C1 segment of cervical spinal cord (tissue), 14 donors: ENCODE results near the gene KIF26B.
"Not testable (repeated sequence)": the region's sequence is repeated elsewhere in the genome, so short reads cannot be mapped to it uniquely, and the experiment has no call there.

Experiments
- DNase-seq, 14 donors: peaks; one replicate each; lab custom pipeline; 2025; lab: John Stamatoyannopoulos, UW

KIF26B gene

DNA sequence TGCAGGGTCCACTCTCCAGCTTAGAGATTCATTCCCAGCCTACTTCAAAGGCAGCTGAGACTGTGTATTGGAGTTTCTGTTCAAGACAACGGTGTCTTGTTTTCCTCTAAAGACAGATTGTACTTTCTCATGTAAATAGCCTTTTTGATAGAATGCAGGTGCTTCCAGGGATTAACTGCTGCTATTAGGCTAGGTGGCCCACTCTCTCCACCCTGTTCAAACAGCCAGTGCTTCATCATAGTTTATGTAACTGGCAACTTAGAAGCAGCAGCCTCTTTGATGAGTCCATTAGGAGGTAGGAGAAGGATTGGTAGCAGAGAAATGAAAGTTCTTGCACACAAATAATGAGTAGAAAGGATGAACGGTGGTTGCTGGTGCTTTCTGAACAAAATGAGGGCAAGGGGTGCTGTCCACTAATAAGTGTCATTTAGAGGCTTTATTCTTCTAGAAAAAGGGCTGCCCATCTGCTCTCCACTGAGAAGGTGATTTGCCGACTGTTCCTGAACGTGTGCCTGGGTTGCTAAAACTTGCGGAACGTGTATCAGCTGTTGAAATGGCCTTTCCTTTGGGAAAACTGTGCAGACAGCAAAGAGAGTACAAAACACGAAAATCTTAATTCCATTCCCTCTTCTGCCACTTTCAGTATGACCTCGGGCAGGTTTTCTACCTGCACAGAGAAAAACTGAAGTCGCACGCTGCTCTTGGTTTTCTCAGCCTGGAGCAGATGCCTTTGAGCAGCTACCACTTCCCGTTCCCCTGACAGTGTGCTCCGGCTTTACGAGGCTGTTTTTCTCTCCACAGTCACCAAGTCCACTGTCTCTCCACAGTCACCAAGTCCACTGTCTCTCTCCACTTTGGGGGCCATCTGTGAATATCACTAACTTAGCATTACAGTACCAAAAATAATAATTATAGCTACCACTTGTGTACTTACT is 228.9 kb downstream of the KIF26B start:
- DNase-seq: peak in 1 of 14 donors; percentile 67

DNA sequence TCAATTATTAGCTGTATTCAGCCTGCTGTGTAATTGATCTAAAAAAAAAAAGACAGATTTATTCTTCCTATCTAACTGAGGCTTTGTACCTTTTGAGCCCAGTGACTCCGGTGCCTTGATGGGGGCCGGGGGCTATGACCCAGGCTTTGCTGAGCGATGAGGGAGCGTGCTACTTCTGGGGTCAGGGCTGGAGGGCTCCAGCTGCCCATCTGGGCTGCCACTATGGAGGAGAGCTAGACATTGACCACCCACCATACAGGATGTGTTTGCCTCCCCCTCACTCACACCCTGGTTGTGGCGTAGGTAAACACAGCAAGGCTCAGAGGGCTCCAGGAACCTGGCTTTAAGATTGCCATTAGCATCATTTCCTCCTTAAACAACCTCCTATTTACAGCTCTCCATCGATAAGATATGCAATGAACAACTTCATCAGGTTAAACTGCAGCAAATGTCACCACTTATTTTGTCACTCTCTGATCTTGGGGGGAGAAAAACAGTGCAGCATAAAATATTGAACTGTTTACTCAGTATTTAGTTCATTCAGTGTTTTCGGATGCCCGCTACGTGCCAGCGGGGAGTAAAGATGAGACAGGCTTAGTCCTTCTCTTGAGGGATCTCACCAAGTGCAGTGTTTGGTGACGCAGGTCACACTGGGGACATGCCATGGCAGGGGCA is 231.6 kb downstream of the KIF26B start:
- no peak for DNase-seq

- DNase-seq: no peak
Observed at GRCh38 chr1:245388687-245389086, 233.9 kb downstream of the KIF26B start.

DNA sequence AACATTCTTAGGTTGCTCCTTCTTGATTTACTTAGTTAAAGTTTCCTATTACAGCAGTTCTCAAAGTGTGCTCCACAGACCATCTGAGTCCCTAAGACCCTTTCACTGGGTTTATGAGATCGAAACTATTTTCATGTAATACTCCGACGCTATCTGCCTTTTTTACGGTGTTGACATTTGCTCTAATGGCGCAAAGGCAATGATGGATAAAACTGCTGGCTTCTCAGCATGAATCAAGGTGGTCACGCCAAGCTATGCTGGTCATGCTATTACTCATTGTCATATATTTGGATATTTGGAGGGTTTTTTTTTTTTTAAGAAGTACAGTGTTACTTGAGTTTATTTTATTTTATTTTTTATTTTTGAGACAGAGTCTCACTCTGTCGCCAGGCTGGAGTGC is 235.1 kb downstream of the KIF26B start:
- DNase-seq: no peak

DNA sequence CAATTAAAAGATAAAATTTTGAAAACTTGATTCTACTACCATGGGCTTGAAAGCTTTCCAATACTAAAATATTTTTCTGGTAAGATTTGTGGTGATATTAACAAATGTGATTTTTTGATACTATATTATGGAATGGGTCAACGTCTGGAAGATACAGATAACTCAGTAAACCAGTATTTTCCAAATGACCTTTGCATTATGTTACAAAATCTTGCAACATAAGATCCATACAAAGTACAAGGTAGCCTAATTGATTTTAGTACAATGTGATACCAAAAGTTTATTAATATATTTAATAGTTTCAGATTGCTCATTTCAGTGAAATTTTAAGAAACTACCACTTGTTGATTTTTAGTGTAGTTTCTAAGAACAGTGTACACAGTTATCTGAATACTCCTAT is 236.2 kb downstream of the KIF26B start:
- DNase-seq: no peak

- DNase-seq: no peak
Observed at GRCh38 chr1:245393694-245394093, 238.9 kb downstream of the KIF26B start.

DNA sequence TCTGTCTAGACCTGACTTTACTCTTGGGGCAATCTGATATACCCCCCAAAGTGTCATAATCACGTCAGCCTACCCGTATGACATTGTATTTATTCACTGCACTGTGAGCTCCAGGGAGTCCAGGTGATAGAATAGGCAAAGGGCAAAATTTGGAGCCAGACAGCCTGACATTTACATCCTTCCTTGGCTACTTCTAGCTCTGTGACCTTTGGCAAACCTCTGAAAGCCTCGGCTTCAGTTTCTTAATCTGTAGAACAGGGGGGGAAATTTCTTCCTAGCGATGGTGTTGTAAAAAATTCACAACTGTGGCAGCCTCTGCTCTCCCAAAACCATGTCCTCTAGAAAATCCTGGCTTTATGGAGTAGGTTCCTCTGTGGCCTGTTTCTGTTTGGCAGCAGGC is 240.9 kb downstream of the KIF26B start:
- no peak for DNase-seq

GRCh38 chr1:245396615-245397014 is 241.8 kb downstream of the KIF26B start:
- no peak for DNase-seq

DNA sequence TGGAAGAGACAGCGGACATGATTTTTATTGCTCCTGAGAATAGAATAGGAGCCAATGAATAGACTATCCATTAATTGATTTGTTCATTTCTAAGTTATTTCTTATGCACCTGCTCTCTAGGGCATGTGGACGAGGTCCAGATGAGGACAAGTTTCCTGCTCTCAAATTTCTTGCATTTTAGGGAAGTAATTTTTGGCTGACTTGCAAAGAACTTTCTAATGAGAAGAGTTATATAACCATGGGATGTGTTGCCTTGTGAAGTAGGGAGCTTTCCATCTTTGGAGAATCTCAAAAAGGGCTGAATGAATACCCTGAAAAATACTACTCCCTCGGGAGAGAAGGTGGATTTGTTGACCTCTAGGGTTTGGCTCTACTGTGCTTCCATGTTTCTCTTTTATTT is 243.0 kb downstream of the KIF26B start:
- no peak for DNase-seq

GRCh38 chr1:245398180-245398579 is 243.4 kb downstream of the KIF26B start:
- DNase-seq: no peak

DNA sequence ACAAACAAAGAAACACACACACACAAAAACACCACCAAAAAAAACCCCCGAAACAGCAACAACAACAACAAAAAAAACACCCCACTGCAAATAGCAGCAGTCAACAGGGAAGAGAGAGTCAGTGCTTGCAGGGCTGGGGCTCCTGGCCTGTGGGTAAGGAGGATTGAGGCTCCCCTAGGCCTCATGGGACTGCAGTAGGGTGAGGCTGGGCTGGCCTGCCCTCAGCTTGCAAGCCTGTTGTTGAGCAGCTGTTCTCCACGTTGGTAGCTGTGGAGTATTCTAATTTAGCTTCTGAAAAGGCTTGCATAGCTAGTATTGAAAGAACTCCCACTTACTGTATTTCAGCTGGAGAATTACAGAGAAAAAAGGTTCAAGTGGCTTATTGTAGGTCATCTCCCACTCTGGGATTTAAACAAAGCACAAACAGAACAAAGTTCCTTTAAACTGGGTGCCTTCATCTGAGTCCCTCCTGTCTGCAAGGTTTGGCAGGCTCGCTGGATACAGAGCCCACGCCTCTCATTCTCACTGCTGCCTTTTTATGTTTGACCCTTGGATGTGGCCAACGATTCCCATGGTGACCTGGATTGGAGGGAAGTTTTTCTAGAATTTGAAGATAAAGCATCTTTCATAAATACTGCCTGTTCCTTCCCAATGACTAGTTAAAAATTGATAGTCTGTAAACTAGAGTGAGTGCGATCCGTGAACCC is 247.2 kb downstream of the KIF26B start:
- DNase-seq: no peak

- not testable (repeated sequence) for DNase-seq
Observed at GRCh38 chr1:245402998-245403397, 248.2 kb downstream of the KIF26B start.

DNA sequence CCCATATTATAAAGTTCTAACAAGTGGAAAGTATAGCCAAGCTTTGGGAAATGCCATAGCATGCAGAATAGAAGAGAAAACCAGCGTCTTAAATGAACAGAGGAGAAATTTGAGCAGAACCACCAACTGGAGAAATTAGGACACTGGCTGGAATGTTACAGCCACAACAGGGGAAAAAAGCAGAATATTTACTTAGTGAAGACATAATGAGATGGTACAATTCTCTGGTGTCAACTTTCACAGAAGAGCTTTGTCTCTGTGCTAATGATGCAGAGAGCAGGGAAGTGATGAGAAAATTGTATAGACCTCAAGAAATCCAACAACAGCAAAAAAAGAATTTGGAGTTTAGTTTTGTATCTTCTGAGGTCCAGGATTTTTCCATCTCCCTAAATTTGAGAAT is 249.7 kb downstream of the KIF26B start:
- DNase-seq: no peak

- DNase-seq: no peak
Observed at GRCh38 chr1:245404952-245405351, 250.2 kb downstream of the KIF26B start.

GRCh38 chr1:245406426-245406825 is 251.6 kb downstream of the KIF26B start:
- no peak for DNase-seq

DNA sequence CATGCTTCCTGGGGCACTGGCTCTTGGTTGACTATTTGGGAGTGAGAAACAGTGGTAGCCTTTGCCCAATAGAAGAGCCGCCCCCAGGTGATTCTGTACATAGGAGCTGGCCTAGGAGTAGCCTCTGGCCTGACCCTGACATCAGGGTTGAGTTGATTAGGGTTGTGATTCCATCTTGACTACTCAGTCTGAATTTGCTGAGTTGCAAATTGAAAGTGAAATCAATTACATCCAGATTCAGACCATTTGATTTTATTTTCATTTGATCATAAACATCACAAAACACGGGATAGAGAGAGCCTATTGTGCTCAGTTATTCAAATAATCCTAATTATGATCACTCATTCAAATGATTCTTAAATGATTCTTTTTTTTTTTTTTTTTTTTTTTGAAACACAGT is 253.2 kb downstream of the KIF26B start:
- DNase-seq: no peak

- no peak for DNase-seq
Observed at GRCh38 chr1:245409341-245410195, 254.8 kb downstream of the KIF26B start.

- no peak for DNase-seq
Observed at GRCh38 chr1:245411245-245412036, 256.7 kb downstream of the KIF26B start.

DNA sequence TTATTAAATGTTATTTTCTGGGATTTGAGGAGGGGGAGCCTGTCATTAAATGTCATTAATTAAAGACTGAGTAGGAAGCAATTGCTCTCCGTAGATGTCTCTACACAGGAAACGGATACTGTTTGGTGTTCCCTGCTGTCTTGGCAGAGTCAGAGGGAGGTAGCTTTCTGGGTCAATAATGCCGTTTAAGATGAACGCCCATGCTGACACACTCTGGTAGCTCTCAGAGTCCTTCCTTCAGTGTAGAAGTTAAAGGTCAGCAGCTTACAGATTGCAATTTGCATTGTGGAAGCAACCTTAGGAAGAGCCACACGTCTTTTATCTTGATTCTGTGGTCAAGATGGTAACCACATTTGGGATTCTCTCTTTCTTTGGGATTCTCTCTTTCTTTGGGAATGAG is 257.5 kb downstream of the KIF26B start:
- DNase-seq: no peak

- DNase-seq: no peak
Observed at GRCh38 chr1:245416781-245417180, 262.0 kb downstream of the KIF26B start.

DNA sequence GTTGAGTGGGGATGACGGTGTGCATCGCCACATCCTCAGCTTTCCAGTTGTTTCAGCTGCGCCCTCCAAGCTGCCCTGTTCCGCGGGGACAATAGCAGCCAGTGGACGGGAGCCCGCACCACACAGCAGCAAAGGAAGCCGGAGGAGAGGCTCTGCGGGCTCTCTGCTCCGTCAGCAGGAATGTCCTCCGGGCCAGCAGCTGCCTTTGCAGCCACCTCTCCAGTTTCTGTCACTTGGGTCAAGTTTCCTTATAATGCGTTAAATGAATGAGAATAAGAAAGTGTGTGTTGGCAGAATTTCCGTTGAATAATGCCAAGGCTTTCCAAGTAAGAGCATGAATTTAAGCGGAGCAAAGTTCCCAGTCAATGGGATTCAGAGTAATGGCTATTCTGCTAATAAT is 263.3 kb downstream of the KIF26B start:
- DNase-seq: peak in 2 of 14 donors; percentile 4 to 8
